GM20000 (cell line): ENCODE data around the gene IFT122.
"Not testable (repeated sequence)": the region's sequence is repeated elsewhere in the genome, so short reads cannot be mapped to it uniquely, and the experiment has no call there.

Source experiments
- DNase-seq: peaks from one replicate; pipeline ENCODE4 v3.0.0; 2012; ENCODE audit warnings: low spot score
- CTCF ChIP-seq: IDR thresholded peaks from 2 replicates; pipeline ENCODE4 v1.5.1; 2012; ENCODE audit warnings: mild to moderate bottlenecking, control low read depth; ENCODE audit errors: extremely low read depth, missing control alignments

IFT122 gene

GRCh38 chr3:129506231-129506742, 66.3 kb downstream of the IFT122 start:
- DNase-seq: no peak
- no peak for TF ChIP-seq CTCF

GRCh38 chr3:129507181-129507831, 67.3 kb downstream of the IFT122 start:
- no peak for TF ChIP-seq CTCF
- no peak for DNase-seq

- TF ChIP-seq CTCF: no peak
- no peak for DNase-seq
These were observed 72.6 kb downstream of the IFT122 start for GRCh38 chr3:129512595-129512994.

- TF ChIP-seq CTCF: no peak
- no peak for DNase-seq
These were observed 73.7 kb downstream of the IFT122 start for GRCh38 chr3:129513705-129514104.

- TF ChIP-seq CTCF: no peak
- no peak for DNase-seq
These were observed 74.1 kb downstream of the IFT122 start for GRCh38 chr3:129514110-129514509.

- DNase-seq: no peak
- TF ChIP-seq CTCF: no peak
These were observed 74.5 kb downstream of the IFT122 start for GRCh38 chr3:129514563-129514962.

- not testable (repeated sequence) for DNase-seq
These were observed 75.2 kb downstream of the IFT122 start for GRCh38 chr3:129515108-129515820.

GRCh38 chr3:129515821-129516432, 75.9 kb downstream of the IFT122 start:
- not testable (repeated sequence) for DNase-seq
